HG02759 (cell line): ENCODE measurements around the gene SET.

Experiments
- ATAC-seq: cut with Tn5 transposase; IDR thresholded peaks from one replicate; pipeline ENCODE4 v1.9.1; 2021; ENCODE audit warnings: mild to moderate bottlenecking, moderate library complexity; ENCODE audit not compliant: unreplicated experiment

The SET gene

GRCh38 chr9:128727640-128728248, 38.7 kb downstream of the SET start:
- ATAC-seq = no peak

DNA sequence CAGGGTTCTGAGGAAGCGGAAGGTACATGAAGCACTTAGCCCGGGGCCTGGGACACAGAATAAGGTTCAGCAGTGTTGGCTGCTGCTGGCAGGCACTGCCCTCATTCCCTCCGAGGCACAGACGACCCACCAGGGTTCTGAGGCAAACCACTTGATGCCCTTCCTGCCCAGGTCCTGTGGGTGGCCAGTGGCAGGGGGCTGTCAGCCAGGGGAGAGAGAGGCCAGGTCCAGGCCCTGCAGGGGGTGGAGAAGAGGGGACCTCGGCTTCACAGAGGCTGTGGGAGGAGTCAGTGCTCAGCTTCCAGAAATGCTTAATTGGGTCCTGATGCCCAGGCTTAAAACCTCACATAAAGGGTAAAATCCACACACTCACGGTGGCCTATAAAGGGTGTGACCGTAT, 39.3 kb downstream of the SET start:
- ATAC-seq = no peak

- ATAC-seq = no peak
Observed at GRCh38 chr9:128729302-128729701, 40.3 kb downstream of the SET start.

DNA sequence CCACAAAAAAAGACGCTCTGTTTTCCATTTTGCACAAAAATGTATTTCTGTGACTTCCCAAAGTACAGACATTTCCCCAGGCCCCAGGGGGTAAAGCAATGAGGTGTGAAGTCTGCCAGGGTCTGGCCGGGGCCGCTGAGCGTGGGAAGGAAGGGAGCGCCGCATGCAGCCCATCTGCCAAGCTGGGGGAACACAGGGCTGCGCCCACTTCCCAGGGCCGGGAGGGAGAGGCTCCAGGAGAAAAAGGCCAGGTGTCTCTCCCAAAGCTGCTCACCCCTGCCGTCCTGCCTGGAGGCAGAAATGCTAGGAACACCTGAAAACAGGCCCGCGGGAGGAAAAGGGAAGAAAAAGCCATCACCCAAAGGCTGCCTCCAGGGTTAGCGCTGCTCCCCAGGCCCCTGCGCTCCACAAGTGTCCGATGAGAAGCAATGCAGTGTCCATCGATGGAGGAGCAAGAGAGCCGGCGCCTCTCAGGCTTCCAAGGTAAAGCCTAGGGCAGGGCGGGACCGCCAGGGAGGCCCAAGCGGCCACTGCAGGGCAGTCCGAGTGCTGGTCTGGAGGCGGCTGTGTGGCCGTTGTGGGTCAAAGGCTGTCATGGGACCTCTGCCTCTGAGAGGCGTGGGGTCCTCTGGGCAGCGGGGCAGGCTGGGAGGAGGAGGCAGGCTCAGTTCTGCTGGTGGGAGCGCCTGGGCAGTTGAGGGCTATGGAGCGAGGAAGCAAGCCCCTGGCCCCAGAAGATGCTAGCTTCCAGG, 40.9 kb downstream of the SET start:
- no peak for ATAC-seq

DNA sequence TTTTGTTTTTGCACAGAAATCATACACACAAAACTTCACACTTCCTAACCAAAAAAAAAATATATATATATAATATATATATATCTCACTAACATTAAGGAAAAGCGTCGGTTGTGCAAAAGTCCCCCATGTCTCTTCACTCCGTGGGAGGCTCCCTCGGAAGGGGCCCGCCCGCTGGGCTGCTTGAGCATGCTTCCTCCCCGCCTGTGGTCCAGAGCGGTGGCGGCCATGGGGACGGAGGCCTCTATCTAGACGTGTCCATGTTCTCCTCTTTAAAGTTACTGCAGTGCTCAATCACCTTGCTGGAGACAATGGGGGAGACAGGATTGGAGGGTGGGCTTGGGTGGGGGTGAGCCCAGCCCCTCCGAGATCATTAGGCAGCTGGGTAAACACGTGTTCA, 42.1 kb downstream of the SET start:
- ATAC-seq = no peak

DNA sequence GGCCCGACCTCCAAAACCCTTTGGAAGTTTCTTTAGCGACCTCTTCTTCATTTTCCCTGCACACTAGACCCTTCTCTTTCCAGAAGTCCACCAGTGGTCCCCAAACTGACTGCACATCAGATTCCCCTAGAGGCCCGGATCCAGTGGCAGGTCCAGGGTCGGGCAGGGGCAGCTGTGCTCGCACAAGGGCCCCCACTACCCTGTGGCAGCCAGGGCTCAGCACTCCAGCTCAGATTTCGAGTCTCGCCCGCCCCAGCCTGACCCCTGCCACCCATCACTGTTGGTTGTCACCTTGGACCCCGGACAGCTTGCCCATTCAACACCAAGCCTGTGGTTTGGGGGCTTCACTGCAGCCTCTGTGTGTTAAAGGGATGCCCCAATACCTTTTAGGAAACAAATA, 42.7 kb downstream of the SET start:
- no peak for ATAC-seq

- no peak for ATAC-seq
Observed at GRCh38 chr9:128732576-128732975, 43.6 kb downstream of the SET start.

- no peak for ATAC-seq
Observed at GRCh38 chr9:128733256-128733655, 44.2 kb downstream of the SET start.

GRCh38 chr9:128735373-128735772, 46.4 kb downstream of the SET start:
- ATAC-seq = no peak

DNA sequence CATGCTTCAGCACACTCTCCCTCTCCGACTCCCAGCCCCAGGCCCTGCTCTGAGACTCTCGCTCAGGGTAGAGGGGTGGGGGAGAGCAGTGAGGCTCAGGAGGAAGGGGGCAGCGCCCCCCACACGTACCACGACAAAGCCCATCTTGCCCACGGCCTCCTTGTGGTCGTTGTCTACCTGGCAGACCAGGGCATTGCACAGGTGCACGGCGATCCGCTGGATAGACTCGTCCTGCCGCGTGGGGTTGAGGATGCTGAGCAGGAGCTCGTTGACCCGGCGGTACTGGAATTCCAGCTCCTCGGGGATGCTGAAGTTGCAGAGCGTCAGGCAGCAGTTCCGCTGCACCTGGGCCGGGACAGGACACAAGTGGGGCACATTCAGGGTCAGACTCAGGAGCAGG, 53.4 kb downstream of the SET start:
- ATAC-seq = no peak

- ATAC-seq = no peak
Observed at GRCh38 chr9:128743421-128743820, 54.4 kb downstream of the SET start.
